Fibroblast of villous mesenchyme (primary cell): ENCODE measurements around the gene TGM1. TPM values are rescaled to one million over a fixed set of nuclear protein-coding genes. Genes with fewer than 3 reads are reported as not detected.

Source experiments
- DNase-seq: peaks from one replicate; pipeline ENCODE4 v3.0.0-alpha.2; 2010; ENCODE audit warnings: low read depth
- H3K4me3 ChIP-seq: 2 replicates; pipeline ENCODE4 v1.5.1; 2011; ENCODE audit warnings: low read depth, mild to moderate bottlenecking, low read length
- CTCF ChIP-seq: IDR thresholded peaks from 2 replicates; pipeline ENCODE4 v1.5.1; 2012; ENCODE audit warnings: low read depth, mild to moderate bottlenecking, low read length; ENCODE audit not compliant: insufficient read depth
- total RNA-seq: library from RNA; depleted of rRNA; stranded (reverse); fragments of >200 nt; gene quantifications from 2 replicates; pipeline ENCODE4 v1.2.3, GENCODE V29; 2012

TGM1 gene
- total RNA-seq, 1 donor = 2.2 TPM

GRCh38 chr14:24282736-24283135 lies 19.8 kb upstream of the TGM1 start:
- H3K4me3 ChIP-seq = no peak overlapping the region
- no peak for DNase-seq
- TF ChIP-seq CTCF = no peak

GRCh38 chr14:24281636-24282035 lies 18.7 kb upstream of the TGM1 start:
- no peak overlapping the region for H3K4me3 ChIP-seq
- no peak for DNase-seq
- no peak for TF ChIP-seq CTCF

GRCh38 chr14:24280797-24281460 lies 18.0 kb upstream of the TGM1 start:
- no peak overlapping the region for H3K4me3 ChIP-seq
- no peak for DNase-seq
- no peak for TF ChIP-seq CTCF

- no peak overlapping the region for H3K4me3 ChIP-seq
- TF ChIP-seq CTCF = peak; percentile 4
- DNase-seq = no peak
Measured at GRCh38 chr14:24279301-24280186, 16.6 kb upstream of the TGM1 start.

GRCh38 chr14:24278424-24278823 lies 15.4 kb upstream of the TGM1 start:
- no peak for TF ChIP-seq CTCF
- no peak for DNase-seq
- H3K4me3 ChIP-seq = no peak overlapping the region

GRCh38 chr14:24277606-24278321 lies 14.8 kb upstream of the TGM1 start:
- H3K4me3 ChIP-seq = no peak overlapping the region
- DNase-seq = no peak
- TF ChIP-seq CTCF = no peak
